ENCODE data around the gene LIG4.

LIG4 gene

GRCh38 chr13:108193806-108194205 lies 21.5 kb downstream of the LIG4 start:
- no peak for DNase-seq

DNA sequence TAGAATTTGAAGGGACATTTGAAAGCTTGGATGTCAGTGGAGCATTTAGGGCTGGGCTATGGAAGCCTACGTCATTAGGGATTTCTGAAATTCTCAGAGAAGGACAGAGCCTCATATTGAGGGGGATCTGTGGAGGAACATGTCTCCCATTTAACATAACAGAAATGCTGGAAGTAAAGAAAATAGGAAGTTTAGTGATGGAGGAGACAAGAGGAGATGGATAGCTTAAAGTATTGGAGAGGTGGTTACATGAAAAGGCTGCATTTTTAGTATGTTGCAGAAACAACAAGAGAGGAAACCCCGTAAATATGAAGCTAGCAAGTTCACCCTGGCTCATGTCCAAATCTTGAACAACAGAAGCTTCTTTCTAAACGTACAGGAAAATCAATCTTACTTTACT lies 24.4 kb downstream of the LIG4 start:
- no peak for DNase-seq

DNA sequence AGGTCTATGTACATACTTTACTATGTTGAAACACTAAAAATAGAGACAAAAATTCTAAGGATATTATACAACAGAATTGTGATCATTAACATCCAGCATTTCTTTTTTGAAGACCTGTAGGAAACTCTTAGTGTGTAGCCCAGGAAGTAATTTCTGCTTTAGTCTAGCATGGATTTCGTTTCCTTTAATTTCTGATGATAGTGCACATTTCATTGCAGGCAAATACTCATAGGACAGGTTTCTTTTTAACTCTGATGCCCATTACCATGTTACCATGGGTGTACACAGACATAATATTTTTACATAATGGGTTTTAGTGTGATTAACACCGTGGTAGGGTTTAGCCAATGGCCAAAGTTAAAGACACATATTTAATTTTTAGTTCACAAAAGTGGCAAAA lies 27.1 kb downstream of the LIG4 start:
- DNase-seq = no peak

- no peak for DNase-seq
These were observed 30.1 kb downstream of the LIG4 start for GRCh38 chr13:108185223-108185622.

DNA sequence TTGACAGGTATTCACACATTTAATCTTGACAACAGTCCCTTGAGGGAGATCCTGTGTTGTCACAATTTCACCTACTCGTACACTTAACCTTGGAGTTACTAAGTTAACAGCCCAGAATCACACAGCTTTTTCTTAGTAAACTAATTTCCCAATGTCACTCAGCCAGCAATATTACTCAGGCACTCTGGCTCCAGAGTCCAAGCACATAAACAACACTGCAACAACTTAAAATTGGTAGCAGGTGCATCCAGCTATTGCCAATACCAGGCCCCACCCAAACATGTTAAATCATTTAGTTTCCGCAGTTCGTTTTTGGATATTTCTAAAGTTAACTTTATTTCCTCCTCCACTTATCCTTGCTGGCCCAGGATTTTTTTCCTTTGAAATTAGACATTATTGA lies 32.7 kb downstream of the LIG4 start:
- no peak for DNase-seq

DNA sequence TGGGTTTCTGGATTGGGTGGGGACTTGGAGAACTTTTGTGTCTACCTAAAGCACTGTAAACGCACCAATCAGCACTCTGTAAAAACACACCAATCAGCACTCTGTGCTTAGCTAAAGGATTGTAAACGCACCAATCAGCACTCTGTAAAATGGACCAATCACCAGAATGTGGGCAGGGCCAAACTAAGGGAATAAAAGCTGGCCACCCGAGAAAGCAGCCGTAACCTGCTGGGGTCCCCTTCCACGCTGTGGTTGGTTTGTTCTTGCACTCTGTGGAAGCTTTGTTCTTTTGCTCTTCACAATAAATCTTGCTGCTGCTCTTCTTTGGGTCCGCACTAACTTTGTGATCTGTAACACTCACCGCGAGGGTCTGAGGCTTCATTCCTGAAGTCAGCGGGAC lies 37.3 kb downstream of the LIG4 start:
- DNase-seq = no peak

DNA sequence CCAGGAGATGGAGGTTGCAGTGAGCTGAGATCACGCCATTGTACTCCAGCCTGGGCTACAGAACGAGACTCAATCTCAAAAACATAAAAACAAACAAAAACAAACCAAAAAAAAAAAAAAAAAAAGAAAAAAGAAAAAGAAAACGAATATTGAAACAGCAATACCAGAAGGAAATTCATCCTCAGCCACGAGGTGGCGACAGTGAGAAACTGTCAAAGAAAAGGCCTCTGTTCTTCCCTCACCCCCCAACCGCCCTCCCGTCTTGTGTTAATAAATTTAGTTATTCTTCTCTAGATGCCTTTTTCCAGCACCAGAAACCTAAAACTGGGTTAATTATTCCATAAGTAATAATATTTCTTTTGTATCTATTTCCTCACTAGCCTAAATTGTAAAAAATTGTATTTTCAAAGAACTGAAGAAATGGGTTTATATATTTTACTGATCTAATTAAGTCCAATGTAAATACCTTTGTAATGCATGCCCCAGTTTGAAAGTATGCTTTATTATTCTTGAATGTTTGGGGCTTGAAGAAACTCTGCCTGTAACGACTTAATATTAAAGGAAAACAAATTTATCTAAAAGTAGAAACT lies 38.6 kb downstream of the LIG4 start:
- peak; percentile 26 for DNase-seq

DNA sequence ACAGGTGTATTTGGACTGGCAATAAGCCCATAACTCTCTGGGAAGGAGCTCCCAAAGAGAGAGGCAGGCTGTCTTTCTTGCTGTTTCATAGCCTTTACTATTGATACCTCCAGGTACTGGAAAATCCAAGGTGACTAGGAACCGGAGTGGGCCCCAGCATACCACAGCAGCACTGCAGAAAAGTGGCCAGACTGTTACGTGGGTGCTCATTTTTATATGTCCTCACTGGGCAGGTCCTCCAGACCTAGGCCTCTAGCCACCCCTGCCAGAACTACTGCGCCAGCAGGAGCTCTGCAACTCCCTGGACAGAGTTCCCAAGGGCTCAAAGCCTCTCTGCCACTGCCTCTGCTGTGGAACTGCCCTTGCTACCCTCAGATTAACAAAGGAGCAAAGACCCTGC lies 46.4 kb downstream of the LIG4 start:
- DNase-seq = no peak

DNA sequence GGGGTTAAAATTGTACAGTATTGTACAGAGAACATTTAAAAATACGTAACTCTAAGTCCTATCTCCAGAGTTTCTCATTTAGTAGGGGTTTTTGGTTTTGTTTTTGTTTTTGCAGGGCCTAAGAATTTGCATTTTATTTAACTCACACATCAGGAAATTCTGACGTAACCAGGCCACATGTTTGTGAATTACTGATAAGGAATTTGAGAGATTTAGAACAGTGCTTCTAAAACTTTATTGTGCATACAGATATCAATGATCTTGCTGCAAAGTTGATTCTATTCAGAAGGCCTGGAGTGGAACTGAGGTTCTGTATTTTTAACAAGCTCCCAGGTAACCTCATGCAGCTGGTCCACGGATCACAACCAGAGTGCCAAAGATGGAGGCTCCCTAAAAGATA lies 49.3 kb downstream of the LIG4 start:
- no peak for DNase-seq

DNA sequence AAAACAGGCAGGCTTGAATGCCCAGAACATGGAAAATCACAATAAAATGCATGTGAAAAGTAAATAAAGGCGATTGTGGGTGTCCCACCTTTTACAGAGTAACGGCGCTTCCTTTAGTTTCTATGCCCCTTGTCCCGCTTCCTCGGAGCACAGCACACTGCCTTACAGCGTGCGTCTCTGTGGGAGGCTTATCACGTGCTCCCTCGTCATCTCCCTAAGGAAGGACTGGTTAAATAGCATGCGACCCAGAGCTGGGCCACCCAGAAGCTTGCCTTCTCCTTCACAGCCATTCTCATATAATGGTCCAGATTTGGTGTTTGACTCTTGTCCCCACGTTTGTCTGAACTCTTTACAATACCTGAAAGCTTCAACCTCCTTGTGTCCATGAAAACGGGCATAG lies 56.6 kb downstream of the LIG4 start:
- DNase-seq = no peak

Data from activated effector memory CD4-positive, alpha-beta T cell treated with Interleukin-2 at 50 U/mL for 16 hours (primary cell).